Occipital lobe (tissue), 2 donors: ENCODE results near the gene NMT1. TPM values are rescaled to one million over a fixed set of nuclear protein-coding genes. Genes with fewer than 3 reads are reported as not detected.

Experiments used
- DNase-seq: peaks from one replicate; lab custom pipeline; 2025; lab: John Stamatoyannopoulos, UW
- total RNA-seq: library from RNA; depleted of rRNA; stranded (reverse); fragments of >200 nt; gene quantifications from one replicate; pipeline ENCODE4 v1.2.3, GENCODE V29; 2014

The NMT1 gene
- total RNA-seq, 1 donor from 2014 or later: 27.9 TPM

DNA sequence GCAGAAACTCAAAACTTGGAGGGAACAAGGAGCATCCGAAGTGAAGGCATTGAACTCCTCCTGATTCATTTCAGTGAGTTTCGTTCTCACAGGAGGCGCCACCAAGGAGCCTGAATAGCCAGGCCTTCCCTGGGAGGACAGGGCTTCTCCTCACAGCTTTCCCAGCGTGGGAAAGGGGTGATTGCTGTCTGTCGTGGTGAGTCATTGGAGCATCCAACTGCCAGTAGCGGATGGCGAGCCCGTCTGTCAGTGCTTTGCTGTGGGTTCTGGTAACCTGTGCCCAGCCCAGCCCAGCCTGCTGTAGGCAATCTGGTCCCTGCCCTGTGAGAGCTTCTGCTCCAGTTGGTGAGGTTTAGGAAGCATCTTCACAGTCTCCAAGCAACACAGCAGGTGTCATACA, 42.9 kb downstream of the NMT1 start:
- DNase-seq: no peak

DNA sequence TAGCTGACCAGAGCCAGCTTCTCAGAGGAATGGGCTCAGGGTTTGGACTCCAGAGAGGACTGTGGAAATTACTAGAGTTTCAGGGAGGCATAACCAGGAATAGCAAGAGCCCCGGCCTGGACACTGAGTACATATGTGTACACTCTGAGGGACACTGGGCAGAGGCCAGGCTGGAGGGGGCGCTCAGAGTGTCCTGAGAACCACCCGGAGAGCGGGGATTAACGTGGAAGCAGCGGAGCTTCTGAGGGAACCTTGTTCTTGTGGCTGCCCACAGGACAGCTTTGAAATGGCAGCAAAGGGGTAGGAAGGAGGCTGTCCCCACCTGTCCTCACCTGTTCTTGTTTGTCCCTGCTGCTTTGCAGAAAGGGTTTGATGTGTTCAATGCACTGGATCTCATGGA, 43.4 kb downstream of the NMT1 start:
- no peak for DNase-seq

- no peak for DNase-seq
Observed at GRCh38 chr17:45104907-45105624, 43.9 kb downstream of the NMT1 start.

- DNase-seq: no peak
Observed at GRCh38 chr17:45106096-45106495, 45.0 kb downstream of the NMT1 start.

DNA sequence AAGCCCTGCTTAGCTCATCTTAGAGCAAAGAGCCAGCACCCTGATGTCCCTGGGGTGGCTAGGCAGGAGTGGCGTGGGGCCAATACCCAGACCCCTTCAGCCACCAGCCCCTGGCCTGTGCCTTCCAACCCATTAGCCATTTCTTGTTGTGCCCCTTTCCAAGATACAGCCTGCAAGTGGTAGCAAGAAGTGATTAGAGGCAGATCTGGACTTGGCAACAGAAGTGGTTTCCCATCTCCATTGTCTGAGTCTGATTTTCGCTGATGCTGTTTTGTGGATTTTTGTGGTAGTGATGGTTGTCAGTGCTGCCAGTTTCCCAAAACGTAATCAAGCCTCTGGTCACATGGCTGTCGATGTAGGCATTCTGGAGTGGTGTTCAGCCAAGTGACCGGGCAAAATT, 45.5 kb downstream of the NMT1 start:
- DNase-seq: no peak

- DNase-seq: no peak
Observed at GRCh38 chr17:45107293-45108010, 46.3 kb downstream of the NMT1 start.

DNA sequence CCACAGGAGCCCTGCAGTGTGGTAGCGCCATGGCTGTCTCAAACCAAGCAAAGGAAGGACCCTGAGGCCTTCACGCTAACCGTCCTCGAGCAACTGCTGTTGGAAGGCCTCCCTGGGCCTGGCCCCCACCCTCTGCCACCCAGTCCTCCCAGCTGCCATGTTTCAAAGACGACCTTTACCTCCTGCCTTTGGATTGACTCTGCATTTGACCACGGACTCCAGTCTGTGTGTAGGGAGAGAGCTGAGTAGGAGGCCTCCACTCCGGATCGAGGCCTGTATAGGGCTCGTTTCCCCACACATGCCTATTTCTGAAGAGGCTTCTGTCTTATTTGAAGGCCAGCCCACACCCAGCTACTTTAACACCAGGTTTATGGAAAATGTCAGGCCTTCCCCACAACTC, 46.9 kb downstream of the NMT1 start:
- no peak for DNase-seq

- no peak for DNase-seq
Observed at GRCh38 chr17:45108595-45109521, 47.7 kb downstream of the NMT1 start.

GRCh38 chr17:45110676-45111611, 49.8 kb downstream of the NMT1 start:
- DNase-seq: no peak

DNA sequence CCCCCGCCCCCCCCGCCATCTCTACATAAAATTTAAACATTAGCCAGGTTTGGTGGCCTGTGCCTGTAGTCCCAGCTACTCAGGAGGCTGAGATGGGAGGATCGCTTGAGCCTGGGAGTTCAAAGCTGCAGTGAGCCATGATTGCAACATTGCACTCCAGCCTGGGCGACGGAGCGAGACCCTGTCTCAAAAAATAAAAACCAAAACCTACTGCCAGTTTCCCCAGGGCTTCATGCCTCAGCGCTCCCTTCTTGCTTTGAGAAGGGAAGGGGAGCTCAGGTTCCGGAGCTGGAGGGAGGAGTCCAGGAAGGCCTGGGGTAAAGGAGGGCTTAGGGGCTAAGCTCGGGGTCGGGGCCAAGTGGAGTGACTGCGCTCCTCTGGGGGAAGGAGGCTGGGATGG, 50.7 kb downstream of the NMT1 start:
- DNase-seq: no peak

DNA sequence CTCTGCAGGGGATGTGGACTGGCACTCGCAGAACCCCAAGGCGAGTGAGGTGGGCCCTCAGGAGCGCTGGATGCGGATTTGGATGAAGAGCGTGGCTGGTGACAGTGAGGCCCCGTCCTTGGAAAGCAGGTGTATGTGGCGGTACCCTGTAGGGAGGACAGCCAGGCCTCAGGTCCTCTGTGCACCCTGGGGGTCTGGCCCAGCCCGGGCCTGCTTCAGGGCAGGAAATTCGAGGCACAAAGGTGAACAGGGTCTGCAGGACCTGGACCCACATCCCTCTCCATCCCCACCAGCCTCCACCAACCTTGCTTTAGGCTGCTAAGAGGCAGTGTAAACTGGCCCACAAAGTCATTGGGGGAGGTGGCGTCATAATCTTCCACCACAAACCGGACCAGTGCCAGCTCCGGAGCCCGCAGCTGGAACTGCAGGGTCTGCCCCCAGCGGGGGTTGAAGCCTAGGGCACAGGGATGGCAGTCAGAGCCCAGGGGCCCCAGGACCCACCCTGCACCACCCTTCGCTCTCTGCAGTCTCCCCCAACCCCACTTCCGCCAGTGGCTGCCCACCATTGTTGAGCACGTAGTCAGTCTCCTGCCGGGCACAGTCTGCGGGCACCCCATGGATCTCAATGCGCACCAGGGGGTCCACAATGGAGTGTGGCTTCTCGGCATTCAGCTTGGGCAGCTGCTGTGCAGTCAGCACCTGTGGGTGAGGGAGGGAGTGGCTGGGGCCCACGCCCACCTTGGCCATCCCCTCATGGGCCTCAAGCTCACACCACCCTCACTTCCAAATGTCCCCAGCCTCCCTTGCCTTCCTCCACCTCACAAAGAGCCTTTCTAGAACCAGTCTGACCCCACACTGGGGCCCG, 51.7 kb downstream of the NMT1 start:
- no peak for DNase-seq

DNA sequence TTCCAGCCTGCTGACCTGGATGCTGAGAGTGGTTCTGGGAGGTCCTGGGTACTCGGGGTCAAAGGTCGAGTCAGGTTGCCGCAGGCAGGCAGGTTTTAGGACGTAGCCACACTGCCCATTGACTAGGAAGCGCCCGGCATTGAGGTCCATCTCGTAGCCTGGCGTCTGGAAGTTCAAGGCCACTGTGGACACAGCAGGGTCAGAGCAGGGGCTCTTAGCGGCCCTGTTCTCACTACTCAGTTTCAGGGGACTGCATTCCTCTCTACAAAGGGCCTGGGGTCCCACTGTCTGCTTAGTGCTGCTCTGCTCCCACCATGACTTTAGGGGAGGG, 52.3 kb downstream of the NMT1 start:
- DNase-seq: no peak

DNA sequence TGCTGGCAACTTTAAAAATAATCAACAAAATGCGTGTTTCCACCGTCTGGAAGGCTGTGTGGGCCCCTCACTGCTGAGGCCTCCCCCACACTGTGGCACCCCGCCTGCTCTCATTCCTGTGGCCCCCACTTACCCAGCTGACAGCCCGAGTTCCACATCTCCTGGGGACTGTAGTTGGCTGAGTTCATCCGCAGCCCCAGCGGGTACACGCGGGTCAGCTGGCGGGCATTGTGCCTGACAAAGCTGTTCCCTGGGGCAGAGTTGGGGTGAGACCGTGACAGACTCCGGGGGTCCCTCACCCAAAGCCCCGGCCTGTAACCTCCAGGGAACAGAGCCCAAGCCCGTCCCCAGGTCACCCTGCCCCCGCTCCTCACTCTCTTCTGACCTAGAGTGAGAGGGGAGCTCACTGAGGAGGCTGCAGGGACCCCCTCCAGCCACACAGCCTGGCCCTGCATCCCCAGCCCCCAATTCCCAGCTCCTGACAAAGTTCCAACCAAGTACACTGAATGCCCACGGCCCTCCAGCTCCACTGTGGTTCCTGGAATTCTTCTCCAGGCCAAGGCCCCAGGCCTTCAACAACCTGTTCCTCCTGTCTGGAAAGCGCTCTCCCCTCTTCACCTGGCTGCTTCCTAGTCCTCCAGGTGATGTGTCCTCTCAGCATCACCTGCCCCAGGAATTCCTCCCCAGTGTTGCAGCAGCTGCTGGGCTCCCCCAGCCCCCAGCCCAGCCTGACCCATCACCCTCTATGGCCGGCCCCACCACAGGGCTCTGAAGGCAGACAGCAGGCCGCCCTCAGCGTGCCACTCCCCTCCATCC, 53.2 kb downstream of the NMT1 start:
- no peak for DNase-seq

DNA sequence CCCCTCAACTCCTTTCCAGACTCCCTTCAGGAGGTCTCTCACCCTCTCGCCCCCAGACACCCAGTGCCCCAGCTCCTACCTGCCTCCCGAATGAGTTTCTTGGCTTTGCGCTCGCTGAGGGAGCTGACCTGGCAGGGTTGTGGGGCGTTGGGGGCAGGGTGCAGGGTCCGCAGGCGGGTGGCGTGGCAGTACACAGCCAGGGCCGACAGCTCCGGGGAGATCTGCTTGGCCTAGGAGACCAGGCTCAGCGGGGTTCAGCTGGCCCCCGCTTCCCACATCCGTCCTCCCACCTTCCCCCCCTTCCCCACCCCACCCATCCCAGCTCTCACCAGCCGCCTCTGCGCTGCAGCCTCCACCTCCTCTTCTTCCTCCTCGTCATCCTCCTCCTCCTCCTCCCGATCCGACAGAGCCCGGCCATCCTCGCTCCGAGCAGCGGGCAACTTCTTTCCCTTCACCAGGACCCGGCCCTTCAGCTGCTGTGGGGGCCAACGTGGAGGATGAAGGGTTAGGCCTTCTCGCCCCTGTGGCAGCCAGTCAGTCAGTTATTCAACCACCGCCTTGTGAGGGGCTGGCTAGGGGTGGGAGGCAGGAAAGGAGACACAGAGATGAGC, 54.0 kb downstream of the NMT1 start:
- no peak for DNase-seq

DNA sequence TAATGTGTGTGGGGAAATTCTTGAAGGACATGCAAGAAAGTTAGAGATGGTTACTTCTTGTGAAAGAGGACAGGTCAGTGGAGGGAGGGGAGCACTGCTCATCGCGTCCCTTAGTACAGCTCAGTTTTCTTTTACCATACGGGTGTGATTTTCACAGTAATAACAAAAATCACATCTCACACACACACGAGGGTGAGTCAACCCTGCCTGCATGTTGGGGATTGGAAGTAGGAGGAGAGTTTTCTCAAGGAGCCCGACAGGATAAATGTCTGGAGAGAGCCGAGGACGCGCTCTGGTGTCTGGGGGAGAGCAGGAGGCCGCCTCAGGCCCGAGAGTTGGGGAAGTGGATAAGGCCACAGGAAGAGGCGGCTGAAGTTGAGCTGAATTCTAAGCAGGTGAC, 54.8 kb downstream of the NMT1 start:
- DNase-seq: no peak

GRCh38 chr17:45116434-45117016, 55.4 kb downstream of the NMT1 start:
- DNase-seq: no peak

GRCh38 chr17:45117334-45117733, 56.2 kb downstream of the NMT1 start:
- DNase-seq: no peak

DNA sequence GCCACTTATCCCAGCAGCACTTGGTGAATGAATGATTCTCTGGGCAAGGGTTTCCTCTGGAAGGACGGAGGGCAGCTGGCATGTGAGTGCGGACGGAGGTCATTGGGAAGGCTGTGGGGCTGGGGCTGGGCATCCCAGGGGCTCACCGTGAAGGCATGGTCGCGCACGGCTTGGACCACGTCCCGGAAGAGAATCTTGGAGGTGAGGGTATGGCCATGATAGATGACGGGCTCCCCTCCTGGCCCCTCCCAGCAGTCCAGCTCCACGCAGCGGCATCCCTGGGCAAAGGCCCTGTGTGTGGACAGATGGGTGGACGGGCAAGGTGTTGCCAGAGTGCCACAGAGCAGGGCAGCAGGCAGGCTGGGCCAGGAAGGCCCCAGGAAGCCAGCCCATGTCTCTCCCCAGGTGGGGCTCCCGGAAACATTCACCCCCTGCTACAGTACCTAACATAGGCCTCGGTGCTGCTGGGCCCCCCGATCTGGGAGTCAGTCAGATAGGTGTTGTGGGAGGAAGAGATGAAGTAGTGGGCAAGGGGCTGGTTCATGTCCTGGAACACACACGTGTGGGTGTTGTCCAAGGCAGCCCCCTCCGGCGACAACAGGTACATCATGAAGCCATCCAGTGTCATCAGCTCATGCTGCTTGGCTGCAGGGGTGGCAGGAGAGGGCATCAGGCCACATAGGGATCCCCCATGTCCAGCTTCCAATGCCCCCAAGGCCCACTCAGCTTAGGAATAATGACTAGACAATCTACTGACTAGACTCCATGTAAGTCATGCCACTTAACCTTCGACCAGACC, 56.9 kb downstream of the NMT1 start:
- DNase-seq: no peak
